GM21825 (cell line): Measurements from ENCODE around the gene CNOT4.

Experiments used
- ATAC-seq: cut with Tn5 transposase; IDR thresholded peaks from one replicate; pipeline ENCODE4 v1.9.1; 2021; ENCODE audit warnings: mild to moderate bottlenecking, moderate library complexity; ENCODE audit not compliant: unreplicated experiment

CNOT4 gene

GRCh38 chr7:135509839-135510591 lies at the start of gene CNOT4:
Gene CNOT4 (minus strand): TSS chr7:135510102. CDS start chr7:135438331, 71,771 bp downstream.
- peak; percentile 94 for ATAC-seq

- ATAC-seq = no peak
Observed at GRCh38 chr7:135558881-135559280, 49.0 kb upstream of the CNOT4 start.

GRCh38 chr7:135558337-135558767 lies 48.5 kb upstream of the CNOT4 start:
- ATAC-seq = peak; percentile 62

GRCh38 chr7:135557455-135558336 lies 47.8 kb upstream of the CNOT4 start, which contains the start of gene NUP205:
Gene NUP205 (plus strand): TSS chr7:135557917. CDS start chr7:135557945, 28 bp downstream.
- ATAC-seq = peak; percentile 77

GRCh38 chr7:135553346-135553745 lies 43.4 kb upstream of the CNOT4 start:
- no peak for ATAC-seq

GRCh38 chr7:135552148-135552547 lies 42.2 kb upstream of the CNOT4 start:
- no peak for ATAC-seq

GRCh38 chr7:135550196-135550595 lies 40.3 kb upstream of the CNOT4 start:
- ATAC-seq = no peak

GRCh38 chr7:135541029-135541428 lies 31.1 kb upstream of the CNOT4 start:
- ATAC-seq = no peak

- ATAC-seq = no peak
Observed at GRCh38 chr7:135539629-135540028, 29.7 kb upstream of the CNOT4 start.

- ATAC-seq = no peak
Observed at GRCh38 chr7:135538376-135538775, 28.5 kb upstream of the CNOT4 start.

GRCh38 chr7:135537905-135538304 lies 28.0 kb upstream of the CNOT4 start:
- ATAC-seq = no peak

GRCh38 chr7:135537453-135537852 lies 27.6 kb upstream of the CNOT4 start:
- ATAC-seq = no peak

GRCh38 chr7:135536150-135536549 lies 26.2 kb upstream of the CNOT4 start:
- ATAC-seq = no peak

- ATAC-seq = no peak
Observed at GRCh38 chr7:135527025-135527424, 17.1 kb upstream of the CNOT4 start.

GRCh38 chr7:135525426-135525825 lies 15.5 kb upstream of the CNOT4 start:
- ATAC-seq = no peak

- no peak for ATAC-seq
Observed at GRCh38 chr7:135523146-135523545, 13.2 kb upstream of the CNOT4 start.

- no peak for ATAC-seq
Observed at GRCh38 chr7:135522509-135522908, 12.6 kb upstream of the CNOT4 start.

GRCh38 chr7:135519871-135520270 lies 10.0 kb upstream of the CNOT4 start:
- ATAC-seq = no peak

- ATAC-seq = no peak
Observed at GRCh38 chr7:135519233-135519688, 9.4 kb upstream of the CNOT4 start.

GRCh38 chr7:135518748-135519147 lies 8.8 kb upstream of the CNOT4 start:
- no peak for ATAC-seq

- no peak for ATAC-seq
Observed at GRCh38 chr7:135517060-135517459, 7.2 kb upstream of the CNOT4 start.

- ATAC-seq = no peak
Observed at GRCh38 chr7:135514856-135515255, 5.0 kb upstream of the CNOT4 start.
